ENCODE results near the gene KIF26B. TPM values are rescaled to one million over a fixed set of nuclear protein-coding genes. Genes with fewer than 3 reads are reported as not detected.
"Not testable (repeated sequence)": the region's sequence is repeated elsewhere in the genome, so short reads cannot be mapped to it uniquely, and the experiment has no call there.

KIF26B gene
- total and polyA plus RNA-seq, 4 donors = 10.9 to 37.1 (median 19.2) TPM

DNA sequence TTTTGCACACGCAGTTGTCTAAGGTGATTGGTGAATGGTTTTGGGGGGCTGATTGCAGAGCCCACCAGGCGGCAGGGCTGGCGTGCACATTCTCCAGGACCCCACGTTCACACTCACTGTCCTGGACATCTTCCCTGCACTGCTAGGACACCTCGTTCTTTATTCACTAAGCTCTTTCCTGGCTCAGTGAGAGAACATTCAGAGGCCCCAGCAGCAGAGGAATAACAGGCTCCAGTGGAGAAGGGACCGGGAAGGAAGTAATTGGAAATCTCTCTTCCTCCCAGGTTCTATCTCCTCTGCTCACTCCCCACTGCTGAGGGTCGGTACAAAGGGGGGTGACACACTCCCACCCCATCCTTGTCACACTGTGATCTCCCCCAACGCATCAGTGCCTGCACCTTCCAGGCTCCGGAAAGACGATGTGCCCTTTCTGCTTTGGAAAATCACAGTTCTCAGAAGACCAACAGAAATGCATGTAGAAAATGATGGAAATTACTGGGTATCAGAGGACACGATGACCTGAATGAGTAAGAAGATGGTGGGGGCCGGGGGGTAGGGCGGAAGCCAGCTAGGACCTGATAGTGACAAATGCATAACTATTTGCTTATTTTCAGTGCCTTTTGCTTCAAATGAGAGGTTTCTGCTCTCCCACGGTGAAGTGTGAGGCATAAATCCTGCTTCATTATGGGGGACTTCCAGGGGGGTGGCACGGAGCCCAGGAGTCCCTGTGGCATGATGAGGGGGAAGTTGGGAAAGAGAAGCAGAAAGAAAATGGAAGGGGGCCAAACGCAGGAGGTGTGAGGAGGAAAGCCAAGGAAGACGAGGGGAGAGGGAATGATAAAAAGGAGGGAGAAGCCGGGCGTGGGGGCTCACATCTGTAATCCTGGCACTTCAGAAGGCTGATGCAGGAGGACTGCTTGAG lies 25.2 kb upstream of the KIF26B start:
- Histone ChIP-seq H3K27ac (ENCODE audit: low read depth, low read length) (peak overlapping the region; percentile 69), H3K27me3 (ENCODE audit: control insufficient read depth, insufficient read depth, low read length) (no peaks in the 10 kb centered on the region), H3K4me3 (ENCODE audit: low read depth, low read length) (no peak overlapping the region), H3K4me1 (ENCODE audit: control insufficient read depth, insufficient read depth, low read length) (peaks cover 20% of the 10 kb centered on the region), H3K36me3 (ENCODE audit: control insufficient read depth, insufficient read depth, low read length) (no peaks in the 10 kb centered on the region), H3K9me3 (ENCODE audit: control insufficient read depth, insufficient read depth, low read length) (no peaks in the 10 kb centered on the region)
- WGBS (ENCODE audit: insufficient coverage) = 15% methylated on average over 14 of the region's 19 CpGs
- DNase-seq (ENCODE audit: low read depth in 4 of 6, low spot score in 6 of 6) = peak; percentile 28 to 94 (median 65)

DNA sequence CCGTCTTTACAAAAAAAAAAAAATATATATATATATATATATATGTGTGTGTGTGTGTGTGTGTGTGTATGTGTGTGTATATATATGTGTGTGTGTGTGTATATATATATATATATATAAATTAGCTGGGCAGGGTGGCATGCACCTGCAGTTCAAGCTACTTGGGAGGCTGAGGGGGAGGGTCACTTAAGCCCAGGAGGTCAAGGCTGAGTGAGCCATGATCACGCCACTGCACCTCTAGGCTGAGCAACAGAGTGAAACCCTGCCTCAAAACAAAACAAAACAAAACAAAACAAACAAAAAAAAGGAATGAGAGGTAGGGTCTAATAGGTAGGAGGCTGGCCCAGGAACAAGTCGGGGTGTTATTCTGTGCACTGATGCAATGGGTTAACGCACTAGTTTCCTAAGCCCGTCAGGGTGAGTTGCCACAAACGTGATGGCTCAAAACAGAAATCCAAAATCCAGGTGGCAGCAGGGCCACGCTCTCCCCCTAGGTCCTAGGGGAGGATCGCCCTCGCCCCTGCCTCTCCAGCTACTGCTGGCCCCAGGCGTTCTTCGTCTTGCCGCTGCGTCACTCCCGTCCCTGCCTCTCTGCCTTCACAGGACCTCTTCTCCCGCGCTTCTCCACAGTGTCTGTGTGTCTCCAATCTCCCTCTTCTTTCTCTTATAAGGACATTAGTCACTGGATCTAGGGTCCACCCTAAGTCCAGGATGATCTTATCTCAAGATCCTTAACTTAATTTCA lies 24.3 kb upstream of the KIF26B start:
- not testable (repeated sequence) for H3K4me3 ChIP-seq (ENCODE audit: low read depth, low read length); H3K9me3 ChIP-seq (ENCODE audit: control insufficient read depth, insufficient read depth, low read length)

DNA sequence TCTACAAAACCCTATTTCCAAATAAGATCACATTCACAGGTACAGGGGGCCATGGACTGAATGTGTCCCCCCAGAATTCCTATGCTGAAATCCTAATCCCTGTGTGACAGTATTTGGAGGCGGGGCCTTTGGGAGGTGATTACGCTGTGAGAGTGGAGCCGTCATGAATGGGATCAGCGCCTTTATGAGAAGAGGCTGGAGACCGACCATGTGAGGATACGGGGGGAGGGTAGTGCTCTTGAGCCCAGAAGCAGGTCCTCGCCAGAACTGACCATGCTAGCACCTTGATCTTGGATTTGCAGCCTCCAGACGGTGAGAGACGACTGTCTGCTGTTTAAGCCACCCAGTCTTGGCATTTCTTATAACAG lies 23.8 kb upstream of the KIF26B start:
- no peaks in the 10 kb centered on the region for H3K36me3 ChIP-seq (ENCODE audit: control insufficient read depth, insufficient read depth, low read length)
- no peak for DNase-seq (ENCODE audit: low read depth in 4 of 6, low spot score in 6 of 6)
- H3K9me3 ChIP-seq (ENCODE audit: control insufficient read depth, insufficient read depth, low read length) = no peaks in the 10 kb centered on the region
- no peaks in the 10 kb centered on the region for H3K27me3 ChIP-seq (ENCODE audit: control insufficient read depth, insufficient read depth, low read length)
- WGBS (ENCODE audit: insufficient coverage) = 50% methylated on average over 6 of the region's 9 CpGs
- peaks cover 20% of the 10 kb centered on the region for H3K4me1 ChIP-seq (ENCODE audit: control insufficient read depth, insufficient read depth, low read length)
- H3K4me3 ChIP-seq (ENCODE audit: low read depth, low read length) = no peak overlapping the region
- H3K27ac ChIP-seq (ENCODE audit: low read depth, low read length) = no peak overlapping the region

More for the DNA sequence above, 24.3 kb upstream of the KIF26B start:
- 74% methylated on average over 14 of the region's 16 CpGs for WGBS (ENCODE audit: insufficient coverage)
- H3K27ac ChIP-seq (ENCODE audit: low read depth, low read length); H3K27me3 ChIP-seq (ENCODE audit: control insufficient read depth, insufficient read depth, low read length); H3K36me3 ChIP-seq (ENCODE audit: control insufficient read depth, insufficient read depth, low read length); DNase-seq (ENCODE audit: low read depth in 4 of 6, low spot score in 6 of 6): not testable (repeated sequence)
- peaks cover 20% of the 10 kb centered on the region for H3K4me1 ChIP-seq (ENCODE audit: control insufficient read depth, insufficient read depth, low read length)

DNA sequence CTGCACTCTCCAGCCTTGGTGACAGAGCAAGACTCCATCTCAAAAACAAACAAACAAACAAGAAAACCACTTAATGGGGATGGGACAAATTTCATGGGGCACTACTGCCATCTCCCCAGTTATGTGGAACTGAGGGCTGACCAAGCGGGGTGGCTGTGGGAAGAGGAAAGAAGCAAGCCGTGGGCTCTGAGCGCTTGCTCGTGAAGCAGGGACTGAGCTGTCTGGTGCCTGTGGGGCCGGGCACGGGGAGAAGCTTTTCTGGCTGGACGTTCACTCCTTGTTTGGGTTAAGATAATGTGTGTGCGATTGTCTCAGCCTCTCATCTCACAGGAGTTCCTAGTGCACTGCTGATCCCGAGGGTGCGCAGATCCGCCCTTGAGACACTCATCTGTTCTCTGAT lies 22.0 kb upstream of the KIF26B start:
- H3K27ac ChIP-seq (ENCODE audit: low read depth, low read length) = no peak overlapping the region
- H3K36me3 ChIP-seq (ENCODE audit: control insufficient read depth, insufficient read depth, low read length) = no peaks in the 10 kb centered on the region
- WGBS (ENCODE audit: insufficient coverage) = 92% methylated on average over 7 of the region's 11 CpGs
- DNase-seq (ENCODE audit: low read depth in 4 of 6, low spot score in 6 of 6) = no peak
- no peak overlapping the region for H3K4me3 ChIP-seq (ENCODE audit: low read depth, low read length)
- peaks cover 20% of the 10 kb centered on the region for H3K4me1 ChIP-seq (ENCODE audit: control insufficient read depth, insufficient read depth, low read length)
- H3K9me3 ChIP-seq (ENCODE audit: control insufficient read depth, insufficient read depth, low read length) = no peaks in the 10 kb centered on the region
- no peaks in the 10 kb centered on the region for H3K27me3 ChIP-seq (ENCODE audit: control insufficient read depth, insufficient read depth, low read length)

DNA sequence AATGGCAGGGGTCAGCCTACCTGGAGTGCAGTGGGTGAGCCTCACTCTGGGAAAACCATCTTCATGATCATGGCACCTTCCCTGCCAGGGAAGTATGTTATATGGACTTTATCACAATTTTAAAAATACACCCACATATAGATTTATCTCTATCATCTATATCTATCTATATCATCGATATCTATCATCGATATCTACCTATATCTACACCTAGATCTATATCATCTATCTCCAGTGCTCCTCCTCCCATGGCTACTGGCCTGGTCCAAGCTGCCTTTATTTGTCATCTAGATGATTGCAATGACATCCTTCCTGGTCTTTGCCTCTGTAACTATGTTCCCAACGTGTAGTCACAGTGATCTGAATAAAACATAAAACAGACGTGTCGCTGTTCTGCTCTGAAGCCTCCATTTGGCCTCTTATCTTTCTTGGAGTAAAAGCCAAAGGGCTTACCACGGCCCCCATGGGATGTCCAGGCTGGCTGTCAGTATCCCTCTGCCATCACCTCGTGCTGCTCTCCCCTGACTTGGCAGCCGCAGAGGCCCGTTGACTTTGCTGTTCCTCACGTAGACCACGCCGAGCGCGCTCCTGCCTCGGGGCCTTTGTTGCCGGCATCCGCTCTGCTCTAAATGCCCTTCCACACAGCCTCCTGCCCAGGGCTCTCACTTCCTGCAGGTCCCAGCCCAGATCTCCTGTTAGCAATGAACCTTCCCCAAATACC lies 20.6 kb upstream of the KIF26B start:
- 94% methylated on average over 17 of the region's 17 CpGs for WGBS (ENCODE audit: insufficient coverage)
- H3K36me3 ChIP-seq (ENCODE audit: control insufficient read depth, insufficient read depth, low read length) = no peaks in the 10 kb centered on the region
- H3K4me1 ChIP-seq (ENCODE audit: control insufficient read depth, insufficient read depth, low read length) = peaks cover 10% of the 10 kb centered on the region
- DNase-seq (ENCODE audit: low read depth in 4 of 6, low spot score in 6 of 6) = no peak
- H3K27ac ChIP-seq (ENCODE audit: low read depth, low read length) = no peak overlapping the region
- H3K9me3 ChIP-seq (ENCODE audit: control insufficient read depth, insufficient read depth, low read length) = no peaks in the 10 kb centered on the region
- no peaks in the 10 kb centered on the region for H3K27me3 ChIP-seq (ENCODE audit: control insufficient read depth, insufficient read depth, low read length)
- no peak overlapping the region for H3K4me3 ChIP-seq (ENCODE audit: low read depth, low read length)

DNA sequence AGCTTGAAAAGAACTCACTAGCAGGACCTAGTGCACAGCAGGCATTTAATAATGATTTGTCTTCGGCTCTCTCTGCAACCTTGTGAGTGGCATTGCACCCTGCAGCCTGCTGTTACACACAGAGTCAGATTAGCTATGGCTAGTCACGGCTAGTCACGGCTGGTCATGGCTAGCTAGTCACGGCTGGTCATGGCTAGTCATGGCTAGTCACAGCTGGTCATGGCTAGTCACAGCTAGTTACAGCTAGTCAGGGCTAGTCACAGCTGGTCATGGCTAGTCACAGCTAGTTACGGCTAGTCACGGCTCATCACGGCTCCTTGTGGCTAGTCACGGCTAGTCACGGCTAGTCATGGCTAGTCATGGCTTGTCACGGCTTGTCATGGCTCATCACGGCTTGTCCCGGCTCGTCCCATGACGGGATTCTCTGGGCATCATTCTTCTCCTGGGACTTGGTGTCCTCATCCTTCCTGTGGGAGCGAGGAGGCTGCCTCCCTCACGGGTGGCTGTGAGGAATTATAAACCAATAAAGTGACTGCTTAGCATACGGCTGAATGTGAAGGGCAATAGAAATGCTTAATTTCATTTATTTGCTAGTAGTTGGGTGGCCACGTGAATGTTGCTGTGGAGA lies 12.5 kb upstream of the KIF26B start:
- whole genome bisulfite sequencing (ENCODE audit: insufficient coverage) = 94% methylated on average over 14 of the region's 18 CpGs
- Histone ChIP-seq H3K27ac (ENCODE audit: low read depth, low read length) (no peak overlapping the region), H3K4me1 (ENCODE audit: control insufficient read depth, insufficient read depth, low read length) (peaks cover 5% of the 10 kb centered on the region), H3K27me3 (ENCODE audit: control insufficient read depth, insufficient read depth, low read length) (no peaks in the 10 kb centered on the region), H3K4me3 (ENCODE audit: low read depth, low read length) (no peak overlapping the region), H3K9me3 (ENCODE audit: control insufficient read depth, insufficient read depth, low read length) (no peaks in the 10 kb centered on the region), H3K36me3 (ENCODE audit: control insufficient read depth, insufficient read depth, low read length) (no peaks in the 10 kb centered on the region)
- no peak for DNase-seq (ENCODE audit: low read depth in 4 of 6, low spot score in 6 of 6)

DNA sequence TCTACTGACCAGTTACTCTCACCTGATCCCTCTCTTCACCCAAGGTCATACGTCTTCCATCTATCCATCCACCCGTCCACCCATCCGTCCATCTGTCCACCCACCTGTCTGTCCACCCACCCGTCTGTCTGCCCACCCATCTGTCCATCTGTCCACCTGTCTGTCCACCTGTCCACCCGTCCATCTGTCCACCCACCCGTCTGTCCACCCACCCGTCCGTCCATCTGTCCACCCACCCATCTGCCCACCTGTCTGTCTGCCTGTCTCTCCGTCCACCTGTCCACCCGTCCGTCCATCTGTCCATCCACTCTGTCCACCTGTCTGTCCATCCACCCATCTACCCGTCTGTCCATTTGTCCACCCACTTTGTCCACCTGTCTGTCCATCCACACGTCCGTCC lies 11.8 kb upstream of the KIF26B start:
- 93% methylated on average over 14 of the region's 14 CpGs for WGBS (ENCODE audit: insufficient coverage)
- Histone ChIP-seq H3K27me3 (ENCODE audit: control insufficient read depth, insufficient read depth, low read length) (no peaks in the 10 kb centered on the region), H3K36me3 (ENCODE audit: control insufficient read depth, insufficient read depth, low read length) (no peaks in the 10 kb centered on the region), H3K9me3 (ENCODE audit: control insufficient read depth, insufficient read depth, low read length) (no peaks in the 10 kb centered on the region), H3K4me1 (ENCODE audit: control insufficient read depth, insufficient read depth, low read length) (peaks cover 5% of the 10 kb centered on the region), H3K27ac (ENCODE audit: low read depth, low read length) (no peak overlapping the region), H3K4me3 (ENCODE audit: low read depth, low read length) (no peak overlapping the region)
- no peak for DNase-seq (ENCODE audit: low read depth in 4 of 6, low spot score in 6 of 6)

DNA sequence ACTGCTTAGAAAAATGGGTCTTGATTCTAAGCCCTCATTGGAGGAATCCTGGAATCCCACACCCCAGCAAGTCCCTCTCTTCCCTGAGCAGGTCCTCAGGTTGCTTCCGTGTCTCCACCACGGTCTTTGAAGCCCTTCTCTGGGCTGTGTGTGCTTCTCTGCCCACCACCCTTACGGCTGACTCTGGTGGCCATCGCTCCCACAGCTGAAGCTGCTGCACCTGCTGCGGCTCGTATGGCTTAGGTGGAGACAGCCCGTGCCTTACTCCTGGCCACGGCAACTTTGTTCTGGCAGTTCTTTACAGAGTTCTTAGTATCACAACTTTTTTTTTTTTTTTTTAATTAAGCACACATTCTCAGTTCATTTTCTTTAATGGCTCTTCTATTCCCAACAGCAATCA lies 10.9 kb upstream of the KIF26B start:
- Histone ChIP-seq H3K4me3 (ENCODE audit: low read depth, low read length) (no peak overlapping the region), H3K27me3 (ENCODE audit: control insufficient read depth, insufficient read depth, low read length) (no peaks in the 10 kb centered on the region), H3K36me3 (ENCODE audit: control insufficient read depth, insufficient read depth, low read length) (no peaks in the 10 kb centered on the region), H3K9me3 (ENCODE audit: control insufficient read depth, insufficient read depth, low read length) (no peaks in the 10 kb centered on the region), H3K27ac (ENCODE audit: low read depth, low read length) (no peak overlapping the region), H3K4me1 (ENCODE audit: control insufficient read depth, insufficient read depth, low read length) (peaks cover 5% of the 10 kb centered on the region)
- 92% methylated on average over 8 of the region's 8 CpGs for WGBS (ENCODE audit: insufficient coverage)
- DNase-seq (ENCODE audit: low read depth in 4 of 6, low spot score in 6 of 6) = no peak

DNA sequence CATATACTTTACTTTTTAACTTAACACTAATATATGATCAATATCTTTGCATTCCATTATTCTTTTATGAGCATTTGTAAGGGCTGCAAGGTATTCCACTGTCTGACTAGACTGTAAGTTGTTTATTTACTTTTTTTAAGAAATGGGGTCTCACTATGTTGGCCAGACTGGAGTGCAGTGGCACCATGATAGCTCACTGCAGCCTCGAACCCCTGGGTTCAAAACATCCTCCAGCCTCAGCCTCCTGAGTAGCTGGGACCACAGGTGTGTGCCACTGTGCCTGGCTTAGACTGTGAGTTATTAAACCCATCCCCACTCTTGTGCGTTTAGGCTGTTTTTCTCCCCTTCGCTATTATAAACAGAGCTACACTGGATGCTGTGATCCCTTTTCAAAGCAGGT lies 6.7 kb upstream of the KIF26B start:
- 92% methylated on average over 3 of the region's 3 CpGs for WGBS (ENCODE audit: insufficient coverage)
- no peak overlapping the region for H3K4me3 ChIP-seq (ENCODE audit: low read depth, low read length)

More for the DNA sequence above, 6.7 kb upstream of the KIF26B start:
- H3K27ac ChIP-seq (ENCODE audit: low read depth, low read length) = no peak overlapping the region
- H3K36me3 ChIP-seq (ENCODE audit: control insufficient read depth, insufficient read depth, low read length) = no peaks in the 10 kb centered on the region
- H3K9me3 ChIP-seq (ENCODE audit: control insufficient read depth, insufficient read depth, low read length) = no peaks in the 10 kb centered on the region
- peaks cover under 1% of the 10 kb centered on the region for H3K4me1 ChIP-seq (ENCODE audit: control insufficient read depth, insufficient read depth, low read length)
- H3K27me3 ChIP-seq (ENCODE audit: control insufficient read depth, insufficient read depth, low read length) = no peaks in the 10 kb centered on the region
- no peak for DNase-seq (ENCODE audit: low read depth in 4 of 6, low spot score in 6 of 6)

Measured in spinal cord (tissue), 10 donors.